ENCODE measurements around the gene POC5.

The POC5 gene

GRCh38 chr5:75659791-75660450 is 57.3 kb downstream of the POC5 start:
- no peak for DNase-seq (ENCODE audit: low spot score)

GRCh38 chr5:75656311-75657003 is 60.8 kb downstream of the POC5 start:
- DNase-seq (ENCODE audit: low spot score), result peak; percentile 55

- no peak for DNase-seq (ENCODE audit: low spot score)
These were observed 62.4 kb downstream of the POC5 start for GRCh38 chr5:75654693-75655295.

DNA sequence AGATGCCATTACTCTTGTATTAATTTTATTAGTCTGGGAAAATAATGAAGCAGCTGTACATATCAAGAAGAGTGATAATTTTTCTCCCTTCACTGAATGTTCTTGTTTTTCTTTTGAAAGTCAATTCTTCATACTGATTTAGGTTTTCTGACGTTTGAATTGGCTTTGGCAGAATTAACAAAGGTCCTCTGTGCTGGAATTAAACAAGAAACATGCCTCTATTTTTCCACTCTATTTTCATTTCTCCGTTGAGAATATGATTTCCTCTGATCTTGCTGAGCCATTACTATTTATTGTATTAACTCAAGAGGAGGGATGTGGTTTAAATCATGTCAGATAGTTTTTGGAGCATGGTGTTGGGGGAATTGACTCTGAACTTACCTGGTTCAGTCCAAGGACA is 63.7 kb downstream of the POC5 start:
- DNase-seq (ENCODE audit: low spot score), result no peak

GRCh38 chr5:75651575-75652238 is 65.5 kb downstream of the POC5 start:
- DNase-seq (ENCODE audit: low spot score), result no peak

- no peak for DNase-seq (ENCODE audit: low spot score)
These were observed 68.5 kb downstream of the POC5 start for GRCh38 chr5:75648712-75649111.

DNA sequence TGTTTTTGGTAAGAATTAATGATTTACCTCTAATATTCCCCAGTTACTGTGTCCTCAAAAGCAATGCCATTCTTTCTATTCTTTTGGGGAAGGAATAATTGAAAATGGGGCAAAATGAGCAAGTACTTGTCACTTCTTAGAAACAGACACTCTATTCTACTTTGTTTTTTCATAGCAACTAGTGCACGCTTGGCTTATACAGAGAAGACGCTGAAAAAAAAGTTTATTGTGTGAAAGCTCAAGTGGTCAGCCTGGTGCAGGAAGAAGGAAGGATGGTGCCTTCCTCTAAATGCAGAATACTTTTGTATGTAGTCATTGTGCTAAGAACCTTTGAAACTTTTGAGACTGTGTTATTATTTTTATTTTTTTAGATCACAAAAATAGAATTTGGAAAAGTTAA is 76.4 kb downstream of the POC5 start:
- DNase-seq (ENCODE audit: low spot score), result no peak

DNA sequence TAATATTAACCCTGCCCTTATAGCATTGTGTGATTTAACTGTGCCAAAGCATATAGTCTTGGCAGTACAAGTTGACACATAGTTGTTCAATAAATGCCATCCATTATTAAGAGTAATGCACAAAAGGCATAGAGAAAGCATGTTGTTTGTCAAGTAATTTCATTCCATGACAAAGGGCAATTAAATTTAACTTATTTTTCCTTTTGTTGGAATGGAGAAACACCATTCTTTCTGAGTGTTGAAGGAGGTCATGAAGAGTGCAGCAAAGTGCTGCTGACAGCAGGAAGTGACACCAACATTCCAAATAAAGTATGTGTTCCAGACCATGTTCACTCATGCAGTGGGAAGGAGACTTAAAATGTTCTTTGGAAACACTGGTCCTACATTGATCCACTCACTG is 76.8 kb downstream of the POC5 start:
- DNase-seq (ENCODE audit: low spot score), result no peak

DNA sequence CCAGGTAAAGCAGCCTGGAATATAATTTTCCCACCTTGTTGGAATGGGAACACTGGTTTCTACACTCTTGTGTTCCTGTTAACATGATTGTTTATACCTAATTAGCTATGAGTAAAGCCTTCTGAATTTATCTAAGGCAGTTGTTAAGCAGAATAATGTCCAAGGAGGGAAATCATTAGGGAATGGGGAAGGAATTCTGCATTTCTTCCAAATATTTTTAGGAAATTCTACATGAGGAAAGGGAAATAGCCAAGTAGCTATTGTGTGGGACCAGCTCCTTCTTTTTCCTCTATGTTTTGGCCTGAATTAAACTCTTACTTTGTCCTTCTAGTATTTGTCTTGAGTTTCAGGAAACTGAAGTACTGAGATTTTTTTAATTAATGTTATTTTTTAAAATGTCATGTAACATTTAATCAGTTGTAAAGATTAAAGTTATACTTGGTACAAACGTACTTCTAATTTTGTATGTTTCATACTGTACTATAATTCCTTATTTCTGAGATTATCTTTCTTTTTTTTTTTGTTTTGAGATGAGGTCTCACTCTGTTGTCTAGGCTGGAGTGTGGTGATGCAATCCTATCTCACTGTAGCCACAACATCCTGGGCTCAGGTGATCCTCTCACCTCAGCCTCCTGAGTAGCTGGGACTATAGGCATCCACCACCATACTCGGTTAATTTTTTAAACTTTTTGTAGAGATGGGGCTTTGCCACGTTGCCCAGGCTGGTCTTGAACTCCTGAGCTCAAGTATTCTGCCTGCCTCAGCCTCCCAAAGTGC is 77.5 kb downstream of the POC5 start:
- DNase-seq (ENCODE audit: low spot score), result no peak

- no peak for DNase-seq (ENCODE audit: low spot score)
These were observed 79.3 kb downstream of the POC5 start for GRCh38 chr5:75637949-75638348.

GRCh38 chr5:75632321-75632720 is 84.9 kb downstream of the POC5 start:
- DNase-seq (ENCODE audit: low spot score), result no peak

DNA sequence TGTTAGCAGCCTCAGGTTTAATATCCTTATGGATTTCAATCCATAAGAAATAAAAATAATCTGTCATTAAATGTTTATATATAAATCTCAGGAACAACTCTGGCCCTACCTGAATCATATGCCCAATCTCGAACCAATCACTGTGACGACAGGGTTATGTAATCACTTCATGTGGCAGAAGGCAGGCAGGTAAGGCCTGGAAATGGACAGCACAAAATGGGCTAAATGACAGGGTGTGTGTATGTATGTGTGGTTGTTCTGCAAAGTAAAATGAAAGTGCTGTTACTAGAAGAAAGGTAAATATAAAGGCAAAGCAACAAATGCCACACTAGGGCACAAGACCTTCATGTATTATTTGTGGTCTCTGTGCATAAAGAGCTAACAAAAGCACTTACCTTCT is 86.4 kb downstream of the POC5 start:
- no peak for DNase-seq (ENCODE audit: low spot score)

- no peak for DNase-seq (ENCODE audit: low spot score)
These were observed 89.4 kb downstream of the POC5 start for GRCh38 chr5:75627801-75628200.

GRCh38 chr5:75626959-75627358 is 90.3 kb downstream of the POC5 start:
- DNase-seq (ENCODE audit: low spot score), result no peak

Measured in putamen (tissue), 1 donor.